Breast epithelium (tissue), 4 donors: Measurements from ENCODE around the gene FBXW9. TPM values are rescaled to one million over a fixed set of nuclear protein-coding genes. Genes with fewer than 3 reads are reported as not detected.

ENCODE experiments used
- DNase-seq, 2 donors: peaks; one replicate each; pipeline ENCODE4 v3.0.0-alpha.2; 2019; ENCODE audit warnings: low spot score in 2 of 2
- H3K27ac ChIP-seq, 2 donors: fragments of 200-600 bp; sonication (generic) in 1 of 2; one replicate each; pipeline ENCODE4 v1.5.1; 2016 to 2019; ENCODE audit warnings: mild to moderate bottlenecking in 1 of 2
- H3K27me3 ChIP-seq, 2 donors: fragments of 200-600 bp; sonication (generic) in 1 of 2; one replicate each; pipeline versions ENCODE4 v1.5.1 to v1.6.0; 2017 to 2019; ENCODE audit warnings: control low read depth in 1 of 2, mild to moderate bottlenecking in 1 of 2
- H3K36me3 ChIP-seq: fragments of 200-600 bp; one replicate; pipeline ENCODE4 v1.5.1; 2019
- H3K4me1 ChIP-seq, 2 donors: fragments of 200-600 bp; sonication (generic); one replicate each; pipeline ENCODE4 v1.5.1; 2016 to 2019; ENCODE audit warnings: control low read depth in 1 of 2
- H3K4me3 ChIP-seq, 3 donors: fragments of 200-600 bp; sonication (generic); 1 replicate in 2 of 3; 2 replicates in 1 of 3; pipeline ENCODE4 v1.5.1; 2016 to 2019; ENCODE audit warnings: mild to moderate bottlenecking in 3 of 3, moderate library complexity in 2 of 3
- H3K9me3 ChIP-seq, 2 donors: fragments of 200-600 bp; sonication (generic) in 1 of 2; one replicate each; pipeline ENCODE4 v1.5.1; 2016 to 2019; ENCODE audit warnings: control low read depth in 1 of 2
- POLR2A ChIP-seq: fragments of 450-650 bp; IDR thresholded peaks from one replicate; pipeline ENCODE4 v1.6.1; 2016; ENCODE audit warnings: antibody characterized with exemption, mild to moderate bottlenecking, moderate library complexity
- POLR2AphosphoS5 ChIP-seq, 3 donors: sonication (generic); formaldehyde crosslinking; IDR thresholded peaks; one replicate each; pipeline ENCODE4 v1.6.1; 2017; ENCODE audit warnings: antibody characterized with exemption in 3 of 3
- intact Hi-C: fragments of 100-400 bp; cut with DNase I; formaldehyde crosslinking; loops from one replicate; pipeline ENCODE4 v1.15.1; 2023; ENCODE audit warnings: low total_unique reads
- total RNA-seq, 3 donors: library from RNA; depleted of rRNA; stranded (reverse); fragments of >200 nt; gene quantifications; one replicate each; pipeline ENCODE4 v1.1.0, GENCODE V29; 2016
- TF ChIP-seq, protein P1 (sequence below), 3 donors: fragments of 450-650 bp; IDR thresholded peaks; one replicate each; pipeline ENCODE4 v1.5.1; 2016 to 2017; ENCODE audit warnings: antibody characterized with exemption in 3 of 3, mild to moderate bottlenecking in 3 of 3, moderate library complexity in 3 of 3

Gene FBXW9
- total RNA-seq, 3 donors from 2014 or later: 4.8 to 13.8 (median 8.5) TPM

- no peaks in the 10 kb centered on the region for H3K36me3 ChIP-seq
- no peaks in the 10 kb centered on the region for H3K27me3 ChIP-seq
- TF ChIP-seq POLR2A (no peak), POLR2AphosphoS5 (IDR thresholded peaks at IDR 0.05) (no peak)
- TF ChIP-seq, protein P1, sequence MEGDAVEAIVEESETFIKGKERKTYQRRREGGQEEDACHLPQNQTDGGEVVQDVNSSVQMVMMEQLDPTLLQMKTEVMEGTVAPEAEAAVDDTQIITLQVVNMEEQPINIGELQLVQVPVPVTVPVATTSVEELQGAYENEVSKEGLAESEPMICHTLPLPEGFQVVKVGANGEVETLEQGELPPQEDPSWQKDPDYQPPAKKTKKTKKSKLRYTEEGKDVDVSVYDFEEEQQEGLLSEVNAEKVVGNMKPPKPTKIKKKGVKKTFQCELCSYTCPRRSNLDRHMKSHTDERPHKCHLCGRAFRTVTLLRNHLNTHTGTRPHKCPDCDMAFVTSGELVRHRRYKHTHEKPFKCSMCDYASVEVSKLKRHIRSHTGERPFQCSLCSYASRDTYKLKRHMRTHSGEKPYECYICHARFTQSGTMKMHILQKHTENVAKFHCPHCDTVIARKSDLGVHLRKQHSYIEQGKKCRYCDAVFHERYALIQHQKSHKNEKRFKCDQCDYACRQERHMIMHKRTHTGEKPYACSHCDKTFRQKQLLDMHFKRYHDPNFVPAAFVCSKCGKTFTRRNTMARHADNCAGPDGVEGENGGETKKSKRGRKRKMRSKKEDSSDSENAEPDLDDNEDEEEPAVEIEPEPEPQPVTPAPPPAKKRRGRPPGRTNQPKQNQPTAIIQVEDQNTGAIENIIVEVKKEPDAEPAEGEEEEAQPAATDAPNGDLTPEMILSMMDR (IDR thresholded peaks at IDR 0.05): no peak
- intact Hi-C loops: loop anchor here (2.0 kb wide), 1 partner anchor 75 kb away; no protein-coding TSS in a partner anchor
- H3K27ac ChIP-seq: peak overlapping the region in 1 of 2 donors; percentile 56
- H3K9me3 ChIP-seq: no peaks in the 10 kb centered on the region
- DNase-seq: no peak
- peaks cover 13 to 22% of the 10 kb centered on the region in 2 donors for H3K4me1 ChIP-seq
- H3K4me3 ChIP-seq: peak overlapping the region; percentile 62 to 89 (median 89)
These were observed 30.7 kb downstream of the FBXW9 start for GRCh38 chr19:12665671-12666264.

- no peak for DNase-seq
- no peaks in the 10 kb centered on the region for H3K36me3 ChIP-seq
- peak overlapping the region in 2 of 3 donors; percentile 89 for H3K4me3 ChIP-seq
- no peak overlapping the region for H3K27ac ChIP-seq
- H3K27me3 ChIP-seq: no peaks in the 10 kb centered on the region
- TF ChIP-seq POLR2A (no peak), POLR2AphosphoS5 (IDR thresholded peaks at IDR 0.05) (no peak)
- TF ChIP-seq, protein P1 (IDR thresholded peaks at IDR 0.05): no peak
- no peaks in the 10 kb centered on the region for H3K9me3 ChIP-seq
- intact Hi-C loops: no loop called here
- H3K4me1 ChIP-seq: peaks cover 8 to 18% of the 10 kb centered on the region in 2 donors
These were observed 31.2 kb downstream of the FBXW9 start for GRCh38 chr19:12665281-12665573.

GRCh38 chr19:12664406-12665280 is 31.8 kb downstream of the FBXW9 start:
- H3K27ac ChIP-seq: no peak overlapping the region
- no peaks in the 10 kb centered on the region for H3K36me3 ChIP-seq
- DNase-seq: no peak
- no peak for TF ChIP-seq POLR2AphosphoS5 (IDR thresholded peaks at IDR 0.05)
- TF ChIP-seq, protein P1 (IDR thresholded peaks at IDR 0.05): no peak
- no peaks in the 10 kb centered on the region for H3K27me3 ChIP-seq
- no peak overlapping the region for H3K4me3 ChIP-seq
- intact Hi-C loops: no loop called here
- H3K9me3 ChIP-seq: no peaks in the 10 kb centered on the region
- H3K4me1 ChIP-seq: peaks cover 5 to 18% of the 10 kb centered on the region in 2 donors

DNA sequence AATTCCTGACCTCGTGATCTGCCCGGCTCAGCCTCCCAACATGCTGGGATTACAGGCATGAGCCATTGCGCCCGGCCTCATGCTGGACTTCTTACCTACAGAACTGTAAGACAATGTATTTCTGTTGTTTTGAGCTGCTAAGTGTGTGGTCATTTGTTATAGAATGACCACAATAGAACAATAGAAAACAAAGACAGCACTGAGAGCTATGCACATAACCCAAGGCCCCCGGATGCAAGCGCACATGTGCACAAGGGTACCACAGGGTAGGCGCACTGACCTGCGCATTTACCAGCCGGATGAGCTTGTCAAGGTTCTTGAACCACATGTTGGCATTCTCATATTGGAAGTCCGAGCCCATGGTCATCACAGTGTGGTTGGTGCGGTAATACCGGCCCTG is 35.5 kb downstream of the FBXW9 start:
- no peaks in the 10 kb centered on the region for H3K27me3 ChIP-seq
- intact Hi-C loops: no loop called here
- H3K9me3 ChIP-seq: no peaks in the 10 kb centered on the region
- H3K27ac ChIP-seq: no peak overlapping the region
- no peaks in the 10 kb centered on the region for H3K36me3 ChIP-seq
- TF ChIP-seq, protein P1 (IDR thresholded peaks at IDR 0.05): no peak
- TF ChIP-seq POLR2AphosphoS5 (IDR thresholded peaks at IDR 0.05) (no peak), POLR2A (no peak)
- no peak overlapping the region for H3K4me3 ChIP-seq
- peaks cover 2 to 5% of the 10 kb centered on the region in 2 donors for H3K4me1 ChIP-seq
- no peak for DNase-seq

DNA sequence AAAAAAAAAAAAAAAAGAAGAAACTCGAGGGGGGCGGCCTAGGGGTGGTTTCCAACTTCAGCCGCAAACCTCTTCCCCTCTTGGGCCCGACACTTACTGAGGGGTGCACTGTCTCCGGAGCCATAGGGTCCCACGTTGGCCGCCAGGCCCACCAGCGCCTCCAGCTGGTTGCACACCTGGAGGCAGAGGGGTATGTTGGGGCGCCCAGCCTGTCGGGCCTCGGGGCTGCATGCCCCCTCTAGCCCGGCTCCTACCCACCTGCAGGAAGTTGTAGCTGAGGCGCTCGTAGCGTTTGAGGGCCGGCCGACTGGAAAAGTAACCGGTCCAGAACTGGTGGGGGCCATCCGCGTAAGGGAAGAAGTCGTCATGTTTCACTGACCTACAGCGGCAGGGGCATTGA is 38.5 kb downstream of the FBXW9 start:
- no peak for TF ChIP-seq POLR2AphosphoS5 (IDR thresholded peaks at IDR 0.05)
- TF ChIP-seq POLR2A: no peak
- TF ChIP-seq, protein P1 (IDR thresholded peaks at IDR 0.05): no peak
- Histone ChIP-seq H3K9me3 (no peaks in the 10 kb centered on the region), H3K27me3 (no peaks in the 10 kb centered on the region), H3K27ac (no peak overlapping the region), H3K4me1 (no peaks in the 10 kb centered on the region), H3K4me3 (no peak overlapping the region), H3K36me3 (no peaks in the 10 kb centered on the region)
- no peak for DNase-seq
- intact Hi-C loops: no loop called here
